H1 (cell line): ENCODE measurements around the gene SUGP1. TPM values are rescaled to one million over a fixed set of nuclear protein-coding genes. Genes with fewer than 3 reads are reported as not detected.

Experiments
- CREB1 ChIP-seq: IDR thresholded peaks from 2 replicates; pipeline ENCODE4 v1.6.1; 2012; ENCODE audit warnings: inconsistent platforms
- CTBP2 ChIP-seq: IDR thresholded peaks from 2 replicates; pipeline ENCODE4 v1.7.0; 2011; ENCODE audit warnings: borderline replicate concordance, mild to moderate bottlenecking, moderate library complexity, mixed read lengths, low read length; ENCODE audit not compliant: insufficient read depth, insufficient read length
- EGR1 ChIP-seq: IDR thresholded peaks from 2 replicates; pipeline ENCODE4 v1.6.1; 2011; ENCODE audit warnings: low read depth, low read length, borderline replicate concordance
- GTF2F1 ChIP-seq: IDR thresholded peaks from 2 replicates; pipeline ENCODE4 v1.6.1; 2012; ENCODE audit warnings: low read depth, low read length, improper control_type of control experiment, borderline replicate concordance
- POLR2AphosphoS5 ChIP-seq: IDR thresholded peaks from 2 replicates; pipeline ENCODE4 v1.6.1; 2011; ENCODE audit warnings: low read depth, low read length
- RBBP5 ChIP-seq: IDR thresholded peaks from 2 replicates; pipeline ENCODE4 v1.7.1; 2012; ENCODE audit warnings: low read depth, mild to moderate bottlenecking, inconsistent platforms, low read length, moderate library complexity, borderline replicate concordance
- RNF2 ChIP-seq: fragments of 200-900, 300-1000 bp; sonication (generic); IDR thresholded peaks from 2 replicates; pipeline ENCODE4 v1.7.1; 2016; ENCODE audit warnings: borderline replicate concordance, low read depth, mild to moderate bottlenecking, antibody characterized with exemption, low read length; ENCODE audit not compliant: poor library complexity, severe bottlenecking; ENCODE audit errors: missing control alignments
- polyA plus RNA-seq, 7 experiments: library from polyadenylated mRNA; depleted of rRNA in 3 of 7; stranded (reverse) in 5 of 7; unstranded in 2 of 7; fragments of >200 nt in 5 of 7; fragments of 200-250 nt in 2 of 7; gene quantifications; 1 replicate in 5 of 7; 2 replicates in 1 of 7; 4 replicates in 1 of 7; pipeline versions ENCODE4 v1.2.1 to v1.2.3, GENCODE V29; 2011 to 2013; ENCODE audit warnings: missing spikeins in 2 of 7, mixed read lengths in 2 of 7
- total RNA-seq: library from RNA; stranded (reverse); fragmentation: NEBNext Ultra II Directional; extraction: Animal tissue kit (Norgen Biotek cat#: 25700); gene quantifications from 2 replicates; pipeline ENCODE4 v1.2.1, GENCODE V29; 2021

The SUGP1 gene
- total and polyA plus RNA-seq, 2 of the 8 experiments (the other 6 are each of a cell fraction or from before 2014, with no cell fraction given) = 38.5 to 65.2 TPM

GRCh38 chr19:19257137-19257536 is 63.2 kb downstream of the SUGP1 start (continued):
- TF ChIP-seq RNF2 = no peak
- TF ChIP-seq CTBP2 = no peak
- no peak for TF ChIP-seq RBBP5
- TF ChIP-seq EGR1 = no peak
- no peak for TF ChIP-seq POLR2AphosphoS5
- TF ChIP-seq GTF2F1 = no peak
- no peak for TF ChIP-seq CREB1
